ENCODE results near the gene TBC1D22A.

The TBC1D22A gene

GRCh38 chr22:47035425-47035881, 273.0 kb downstream of the TBC1D22A start:
- no peak for DNase-seq (ENCODE audit: insufficient read length, low spot score)
- FAIRE-seq = no peak

DNA sequence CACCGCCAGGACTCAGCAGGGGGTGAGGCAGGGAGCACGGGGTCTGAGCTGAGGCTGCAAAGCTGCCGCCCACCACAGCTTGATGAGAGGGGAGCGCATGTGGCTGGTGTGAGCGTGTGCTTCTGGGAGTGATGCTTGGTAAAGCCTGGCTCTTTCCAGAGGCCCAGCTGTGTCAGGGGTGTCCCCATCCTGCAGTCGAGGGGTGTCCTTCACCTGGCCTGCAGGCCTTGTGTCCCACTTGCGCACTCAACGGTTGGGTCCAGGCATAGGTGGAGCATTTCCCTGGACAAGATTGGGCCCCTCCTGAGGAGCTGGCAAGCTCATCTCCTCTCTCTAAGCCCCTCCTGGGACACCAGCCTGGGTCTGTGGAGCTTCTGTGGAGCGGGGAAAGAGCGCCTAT, 273.9 kb downstream of the TBC1D22A start:
- FAIRE-seq (no peak), DNase-seq (ENCODE audit: insufficient read length, low spot score) (no peak)

DNA sequence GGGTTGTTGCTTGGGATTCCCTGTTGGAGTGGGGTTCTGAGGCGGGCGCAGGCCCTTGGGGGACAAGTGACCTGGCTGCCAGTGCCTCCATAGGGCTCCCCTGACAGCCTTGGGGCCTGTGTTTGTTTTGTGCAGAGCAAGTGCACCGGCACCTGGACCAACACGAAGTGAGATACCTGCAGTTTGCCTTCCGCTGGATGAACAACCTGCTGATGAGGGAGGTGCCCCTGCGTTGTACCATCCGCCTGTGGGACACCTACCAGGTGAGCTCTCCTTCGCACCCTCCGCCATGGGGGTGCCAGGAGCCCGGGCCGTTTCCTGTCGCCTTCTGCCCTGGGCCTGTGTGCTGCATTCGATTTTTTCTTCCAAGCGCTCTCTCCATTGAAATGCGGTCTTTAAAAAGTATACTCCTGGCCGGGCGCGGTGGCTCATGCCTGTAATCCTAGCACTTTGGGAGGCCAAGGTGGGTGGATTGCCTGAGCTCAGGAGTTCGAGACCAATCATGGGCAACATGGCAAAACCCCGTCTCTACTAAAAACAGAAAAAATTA, 274.6 kb downstream of the TBC1D22A start:
- no peak for DNase-seq (ENCODE audit: insufficient read length, low spot score)
- FAIRE-seq = no peak

DNA sequence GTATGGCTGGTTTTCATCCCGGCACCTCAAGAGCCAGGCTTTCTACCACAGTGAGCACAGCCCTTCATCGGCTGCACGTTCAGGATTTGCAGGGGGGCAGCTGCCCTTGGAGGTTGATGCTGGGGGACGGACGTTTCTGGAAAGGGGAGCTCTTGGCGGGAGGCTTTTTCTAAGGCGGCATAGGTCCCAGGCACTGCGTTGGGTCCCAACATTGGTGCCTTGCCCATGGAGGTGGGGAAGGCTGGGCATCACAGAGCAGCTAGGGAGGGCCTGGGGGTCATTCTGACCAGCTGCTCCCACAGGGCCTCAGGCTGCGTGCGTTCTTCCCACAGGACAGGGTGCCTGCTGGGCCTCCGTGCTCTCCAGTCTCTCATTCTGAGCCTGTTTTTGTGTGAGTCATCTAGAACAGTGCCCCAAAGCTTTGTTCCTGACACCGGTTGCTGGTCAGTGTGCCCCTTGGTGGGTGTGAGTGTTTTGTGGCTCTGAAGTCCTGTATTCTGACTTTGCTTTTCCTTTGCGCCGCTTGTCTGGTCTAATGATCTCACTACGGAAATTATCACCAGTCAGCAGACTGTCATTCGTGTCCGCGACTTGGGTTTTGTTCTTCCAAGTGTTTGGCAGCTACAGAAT, 275.9 kb downstream of the TBC1D22A start:
- FAIRE-seq (no peak), DNase-seq (ENCODE audit: insufficient read length, low spot score) (no peak)

DNA sequence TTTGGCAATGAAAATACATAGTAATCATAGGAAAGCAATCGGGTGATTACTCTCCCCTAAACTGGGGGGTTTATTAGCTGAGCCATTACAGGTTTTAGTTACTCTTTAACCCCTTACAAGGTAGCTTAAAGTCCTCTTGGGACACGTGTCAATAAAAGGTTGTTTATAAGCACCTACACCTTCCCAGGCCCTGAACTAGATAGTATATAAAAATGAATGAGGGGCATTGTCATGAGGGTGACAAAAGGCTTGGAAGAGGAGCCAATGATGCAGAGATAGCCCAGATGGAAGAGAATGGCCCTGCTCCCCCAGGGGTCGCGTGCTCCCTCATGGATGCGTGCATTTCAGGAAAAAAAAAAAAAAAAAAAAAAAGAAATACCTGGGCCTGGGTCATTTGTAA, 276.9 kb downstream of the TBC1D22A start:
- no peak for DNase-seq (ENCODE audit: insufficient read length, low spot score)
- FAIRE-seq = no peak

- FAIRE-seq (no peak), DNase-seq (ENCODE audit: insufficient read length, low spot score) (no peak)
These were observed 278.2 kb downstream of the TBC1D22A start for GRCh38 chr22:47040486-47041270.

GRCh38 chr22:47041271-47042115, 279.0 kb downstream of the TBC1D22A start:
- DNase-seq (ENCODE audit: insufficient read length, low spot score) (no peak), FAIRE-seq (no peak)

DNA sequence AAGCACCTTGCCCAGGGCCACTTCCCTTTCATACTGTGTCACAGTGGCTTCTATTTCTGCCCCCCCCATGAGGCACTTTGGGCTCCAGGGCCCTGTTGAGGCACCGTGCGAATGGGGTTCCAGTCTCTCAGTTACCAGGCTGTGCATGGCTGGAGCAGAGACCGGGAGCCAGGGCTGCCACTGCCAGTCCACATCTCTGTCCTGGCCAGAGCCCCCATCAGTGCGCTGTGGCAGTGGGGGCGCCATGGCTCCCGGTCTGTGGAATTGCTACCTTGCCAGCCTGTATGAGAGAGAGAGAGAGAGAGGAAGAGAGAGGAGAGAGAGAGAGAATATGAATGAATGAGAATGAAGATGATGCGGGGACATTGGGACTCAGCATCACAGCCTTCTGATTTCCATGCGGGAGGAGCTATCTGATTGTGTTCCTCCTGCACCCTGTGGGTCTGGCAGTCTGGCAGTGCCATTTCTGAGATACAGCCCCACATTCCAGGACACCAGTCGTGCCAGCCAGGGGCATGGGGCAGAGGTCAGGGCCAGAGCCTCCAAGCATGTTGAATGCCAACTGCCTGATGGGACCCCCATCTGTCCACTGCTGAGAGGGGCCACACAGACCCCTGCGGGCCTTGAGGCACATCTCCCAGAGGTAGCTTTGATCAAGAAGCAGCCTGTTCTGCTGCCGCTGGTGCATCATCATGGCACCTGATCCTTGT, 279.8 kb downstream of the TBC1D22A start:
- no peak for DNase-seq (ENCODE audit: insufficient read length, low spot score)

DNA sequence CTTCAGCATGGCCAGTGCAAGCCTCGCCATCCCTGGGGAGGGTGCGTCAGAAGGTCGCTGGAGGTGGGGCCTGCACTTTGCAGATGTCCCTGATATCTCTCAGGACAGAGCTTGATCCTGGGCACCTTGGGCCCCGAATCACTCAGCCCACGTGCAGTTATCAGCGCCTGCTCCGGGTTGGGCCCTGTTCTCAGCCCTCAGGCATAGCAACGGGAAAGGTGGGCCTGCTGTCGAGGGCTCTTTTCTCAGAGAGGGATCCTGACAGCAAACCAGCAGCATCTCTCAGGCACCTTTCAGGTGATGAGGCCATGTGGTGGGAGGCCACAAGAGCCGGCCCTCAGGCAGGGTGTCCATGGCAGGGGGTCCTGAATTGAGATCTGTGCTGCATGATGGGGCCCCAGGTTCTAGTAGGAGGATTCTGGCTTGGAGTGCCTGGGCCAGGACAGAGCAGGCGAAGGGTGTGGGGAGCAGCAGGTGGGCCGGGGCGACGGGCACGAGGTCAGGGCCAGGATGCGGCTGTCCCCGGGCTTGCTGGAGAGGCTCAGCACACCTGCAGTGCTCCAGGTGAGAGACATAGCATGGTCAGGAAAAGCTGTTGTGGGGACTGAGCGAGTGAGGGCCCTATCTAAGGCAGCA, 280.5 kb downstream of the TBC1D22A start:
- DNase-seq (ENCODE audit: insufficient read length, low spot score) (no peak), FAIRE-seq (no peak)

More for the DNA sequence above, 279.8 kb downstream of the TBC1D22A start:
- no peak for FAIRE-seq

DNA sequence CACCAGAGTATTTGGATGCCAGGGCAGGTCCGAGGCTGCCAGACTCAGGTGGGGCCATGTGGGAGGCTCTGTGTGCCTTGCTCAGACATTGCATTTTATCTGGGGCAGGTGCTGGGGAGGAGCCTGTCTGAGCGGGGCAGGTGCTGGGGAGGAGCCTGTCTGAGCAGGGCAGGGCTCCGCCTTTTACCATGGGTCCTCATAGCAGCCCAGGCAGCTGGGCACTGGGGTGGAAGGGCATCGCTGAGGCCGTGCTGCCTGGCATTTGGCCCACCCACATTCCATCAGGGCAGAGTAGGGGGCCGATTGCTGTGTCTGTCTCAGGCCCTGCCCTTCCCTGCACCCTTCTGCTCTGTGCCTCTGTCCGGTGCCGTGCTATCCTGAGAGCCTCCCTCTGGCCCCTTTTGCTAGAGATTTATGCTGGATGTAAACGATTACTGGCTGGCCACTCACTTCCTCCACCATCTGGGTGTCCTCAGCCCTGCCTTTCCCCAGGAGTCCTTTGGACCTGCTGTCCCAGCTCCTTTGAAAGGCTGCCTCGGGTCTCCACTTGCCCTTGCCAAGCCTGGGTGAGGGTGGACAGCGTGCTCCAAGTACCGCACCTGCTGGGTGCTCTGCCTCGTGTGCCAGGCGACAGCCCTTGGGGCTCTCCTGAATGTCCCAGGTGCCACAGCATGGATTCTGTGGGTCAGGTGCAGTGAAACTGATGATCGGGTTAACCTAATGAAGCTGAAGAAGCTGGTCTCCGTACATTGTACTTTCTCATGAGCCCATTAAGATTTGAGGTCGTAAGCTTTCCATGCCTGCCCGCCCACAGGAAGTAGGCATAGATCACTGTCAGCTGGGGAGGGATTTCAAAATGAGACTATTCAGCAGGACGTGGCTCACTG, 281.6 kb downstream of the TBC1D22A start:
- no peak for DNase-seq (ENCODE audit: insufficient read length, low spot score)
- no peak for FAIRE-seq

DNA sequence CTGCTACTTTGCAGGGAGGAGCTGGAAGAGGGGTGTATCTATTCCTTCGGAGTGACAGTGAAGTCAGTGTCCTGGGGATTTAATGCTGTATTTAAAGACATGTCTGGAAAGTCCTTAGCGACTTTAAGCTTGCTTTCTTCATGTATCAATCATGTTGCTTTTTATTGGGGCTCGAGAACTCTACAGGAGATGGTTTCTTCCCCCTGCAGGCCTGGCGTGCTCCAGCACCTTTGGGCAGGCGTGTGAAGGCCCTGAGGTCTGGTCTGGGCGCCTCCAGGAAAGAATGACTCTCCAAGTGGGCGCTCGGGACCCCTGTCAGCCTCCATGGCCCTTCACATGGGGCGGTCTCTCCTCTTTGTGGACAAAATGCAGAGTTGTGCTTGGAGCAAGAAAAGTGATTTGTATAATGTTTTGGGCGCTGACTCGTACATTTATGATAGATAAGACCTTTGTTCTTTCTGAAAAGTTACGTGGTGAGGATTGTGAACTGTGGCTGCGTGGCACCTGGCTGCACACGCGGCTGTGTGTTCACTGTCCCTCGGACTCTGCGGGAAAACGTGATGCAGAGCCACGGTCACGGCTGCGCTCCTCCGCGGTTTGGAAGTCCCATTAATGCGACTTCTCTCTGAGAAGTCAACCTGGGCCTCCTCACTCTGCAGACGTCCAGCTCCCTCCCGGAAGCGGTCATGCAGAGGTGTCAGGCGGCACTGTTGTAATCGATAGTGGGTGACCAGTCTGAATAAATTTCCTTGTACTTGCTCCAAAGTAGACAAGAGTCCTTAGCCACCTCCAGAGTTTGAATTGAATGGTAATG, 282.5 kb downstream of the TBC1D22A start:
- FAIRE-seq (no peak), DNase-seq (ENCODE audit: insufficient read length, low spot score) (no peak)

DNA sequence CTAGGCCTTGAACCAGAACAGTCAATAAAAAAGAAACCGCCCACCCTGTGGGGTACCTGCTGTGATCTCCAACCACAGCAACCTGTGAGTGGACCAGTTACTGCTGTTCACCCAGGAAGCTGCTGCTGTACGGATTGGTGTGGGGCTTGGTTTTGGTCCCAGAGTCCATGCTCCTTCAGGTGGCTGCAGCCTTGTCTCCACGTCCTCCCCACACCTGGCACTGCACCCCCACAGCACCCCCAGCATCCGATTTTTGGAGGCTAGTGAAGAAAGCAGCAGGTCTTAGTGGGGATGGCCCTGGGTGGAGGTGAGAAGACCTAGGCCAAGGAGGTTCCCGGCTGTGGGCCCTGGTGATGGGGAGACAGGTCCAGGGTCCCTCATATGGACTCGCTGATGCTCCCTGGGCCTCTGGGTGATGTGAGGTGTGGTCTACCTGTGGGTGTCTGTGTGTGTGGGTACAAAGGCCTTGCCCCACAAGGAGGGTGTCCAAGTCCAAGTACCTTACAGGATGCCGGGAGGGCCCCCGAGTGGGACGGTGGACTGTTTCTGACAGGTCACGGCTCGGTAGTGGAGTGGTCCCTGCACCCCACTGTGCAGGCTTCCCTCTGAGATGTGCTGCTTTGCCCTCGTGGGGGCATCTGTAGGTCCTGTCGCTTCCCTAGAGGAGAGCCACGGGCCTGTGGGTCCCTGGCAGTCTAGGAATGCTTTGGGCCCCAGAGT, 283.4 kb downstream of the TBC1D22A start:
- no peak for FAIRE-seq
- DNase-seq (ENCODE audit: insufficient read length, low spot score) = no peak

GRCh38 chr22:47046411-47047065, 284.1 kb downstream of the TBC1D22A start:
- FAIRE-seq = no peak
- DNase-seq (ENCODE audit: insufficient read length, low spot score) = no peak

DNA sequence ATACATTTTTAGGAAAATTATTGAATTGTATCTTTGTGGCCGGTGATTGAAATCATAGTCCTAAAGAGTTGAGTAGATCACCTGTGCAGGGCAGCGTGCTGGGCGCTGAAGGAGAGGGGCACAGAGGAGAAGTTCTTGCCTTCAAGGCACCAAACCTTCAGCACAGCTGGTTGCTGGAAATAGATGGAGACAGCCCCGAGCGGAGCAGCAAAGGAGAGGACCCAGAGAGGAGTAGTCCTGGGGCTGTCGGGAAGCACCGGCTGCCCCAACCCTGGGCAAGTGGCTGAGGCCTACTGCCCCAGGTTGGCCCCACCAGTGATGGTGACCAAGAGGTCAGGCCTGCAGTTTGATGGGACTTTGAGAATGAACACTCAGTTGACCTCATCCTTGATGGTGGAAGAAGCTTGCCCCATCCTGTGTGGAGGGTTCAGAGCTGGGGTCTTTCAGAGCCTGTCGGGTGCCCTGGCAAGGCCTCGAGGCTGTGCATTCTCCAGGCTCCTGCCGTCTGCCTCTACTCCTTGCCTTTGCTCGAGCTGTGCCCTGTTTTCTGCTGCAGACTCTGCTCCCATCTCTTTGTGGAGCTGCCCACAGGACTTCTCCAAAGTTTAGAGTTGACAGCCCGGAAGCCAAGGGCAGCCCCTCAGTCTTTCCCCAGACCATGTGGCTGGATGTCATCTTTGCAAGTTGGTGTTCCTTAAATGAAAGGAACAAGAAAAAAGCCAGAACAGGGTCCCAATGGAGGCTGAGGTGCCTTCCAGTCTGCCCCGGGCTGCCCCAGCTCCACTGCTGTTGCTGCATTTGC, 285.1 kb downstream of the TBC1D22A start:
- DNase-seq (ENCODE audit: insufficient read length, low spot score) (no peak), FAIRE-seq (no peak)

DNA sequence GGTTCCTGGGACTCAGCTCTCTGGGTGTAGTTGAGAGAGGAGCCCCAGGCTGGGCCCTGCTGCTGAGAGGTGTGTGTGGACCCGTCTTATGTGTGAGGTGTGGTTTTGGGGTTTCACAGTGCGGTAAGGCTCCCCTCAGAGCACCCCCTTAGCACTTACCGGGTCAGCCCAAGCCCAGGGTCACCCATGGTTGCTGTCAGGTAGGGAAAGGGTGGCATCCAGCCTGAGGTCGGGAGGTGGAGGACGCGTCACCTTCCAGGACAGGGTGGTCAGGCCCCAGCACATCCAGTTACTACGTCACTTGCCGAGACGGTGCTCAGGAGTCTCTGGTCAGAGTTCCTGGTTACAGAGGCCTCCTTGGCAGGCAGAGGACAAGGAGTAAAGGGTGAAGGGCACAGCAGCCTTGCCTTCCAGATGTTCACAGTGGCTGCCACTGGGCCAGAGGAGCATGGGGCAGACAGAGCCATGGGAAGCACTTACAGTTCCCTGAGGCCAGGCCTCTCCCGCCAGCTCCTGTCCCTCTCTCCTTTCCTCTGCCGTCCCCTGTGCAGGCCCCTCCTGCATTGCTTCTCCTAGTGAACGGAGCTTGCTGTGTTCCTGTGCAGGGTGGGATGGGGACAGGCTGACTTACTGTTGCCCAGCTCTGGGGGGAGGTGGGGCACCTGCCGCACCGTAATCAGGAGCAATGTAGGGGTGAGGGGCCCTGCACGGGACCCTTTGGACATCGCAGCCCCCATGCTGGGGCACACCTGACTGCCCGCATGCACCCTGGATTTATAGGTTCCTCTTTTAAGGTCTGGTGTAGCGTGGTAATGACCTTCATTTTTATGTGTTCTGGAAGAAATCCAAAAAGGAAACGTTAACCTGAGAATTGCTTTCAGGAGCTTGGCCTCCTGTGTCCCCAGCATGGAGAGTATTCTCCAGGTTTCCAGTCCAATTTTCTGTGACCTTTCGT, 285.9 kb downstream of the TBC1D22A start:
- FAIRE-seq (no peak), DNase-seq (ENCODE audit: insufficient read length, low spot score) (no peak)
